Measurements from ENCODE around the gene KCNQ1.

GRCh38 chr11:2584812-2585565, 140.2 kb downstream of the KCNQ1 start:
- no peak for TF ChIP-seq MAFK (IDR thresholded peaks at IDR 0.05; ENCODE audit: low read length)
- no peak for TF ChIP-seq RAD21 (CRISPR knock-in tag; conservative IDR thresholded peaks at IDR 0.05 in 1 of 2, IDR thresholded peaks at IDR 0.05 in 1 of 2)
- TF ChIP-seq, protein P1, sequence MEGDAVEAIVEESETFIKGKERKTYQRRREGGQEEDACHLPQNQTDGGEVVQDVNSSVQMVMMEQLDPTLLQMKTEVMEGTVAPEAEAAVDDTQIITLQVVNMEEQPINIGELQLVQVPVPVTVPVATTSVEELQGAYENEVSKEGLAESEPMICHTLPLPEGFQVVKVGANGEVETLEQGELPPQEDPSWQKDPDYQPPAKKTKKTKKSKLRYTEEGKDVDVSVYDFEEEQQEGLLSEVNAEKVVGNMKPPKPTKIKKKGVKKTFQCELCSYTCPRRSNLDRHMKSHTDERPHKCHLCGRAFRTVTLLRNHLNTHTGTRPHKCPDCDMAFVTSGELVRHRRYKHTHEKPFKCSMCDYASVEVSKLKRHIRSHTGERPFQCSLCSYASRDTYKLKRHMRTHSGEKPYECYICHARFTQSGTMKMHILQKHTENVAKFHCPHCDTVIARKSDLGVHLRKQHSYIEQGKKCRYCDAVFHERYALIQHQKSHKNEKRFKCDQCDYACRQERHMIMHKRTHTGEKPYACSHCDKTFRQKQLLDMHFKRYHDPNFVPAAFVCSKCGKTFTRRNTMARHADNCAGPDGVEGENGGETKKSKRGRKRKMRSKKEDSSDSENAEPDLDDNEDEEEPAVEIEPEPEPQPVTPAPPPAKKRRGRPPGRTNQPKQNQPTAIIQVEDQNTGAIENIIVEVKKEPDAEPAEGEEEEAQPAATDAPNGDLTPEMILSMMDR (IDR thresholded peaks at IDR 0.05 in 2 of 3, conservative IDR thresholded peaks at IDR 0.05 in 1 of 3; ENCODE audit: insufficient read depth in 2 of 3, low read depth in 1 of 3, low read length in 3 of 3): no peak
- TF ChIP-seq CHCHD3 (CRISPR knock-in tag; IDR thresholded peaks at IDR 0.05): no peak
- TF ChIP-seq HNRNPH1 (optimal IDR thresholded peaks at IDR 0.05; ENCODE audit: low read depth, low read length): no peak
- no peak for TF ChIP-seq IRF9 (tag; IDR thresholded peaks at IDR 0.05)
- no peak for TF ChIP-seq NEUROD1 (IDR thresholded peaks at IDR 0.05; ENCODE audit: borderline replicate concordance, low read depth, low read length, partially characterized antibody)
- no peak for TF ChIP-seq EHMT2 (IDR thresholded peaks at IDR 0.05)
- no peak for TF ChIP-seq EP300 (IDR thresholded peaks at IDR 0.05; ENCODE audit: low read length)
